Measurements from ENCODE around the gene TRIM14. TPM values are rescaled to one million over a fixed set of nuclear protein-coding genes. Genes with fewer than 3 reads are reported as not detected.

TRIM14 gene
- total RNA-seq, 1 experiment from 2014 or later = 12.5 TPM

DNA sequence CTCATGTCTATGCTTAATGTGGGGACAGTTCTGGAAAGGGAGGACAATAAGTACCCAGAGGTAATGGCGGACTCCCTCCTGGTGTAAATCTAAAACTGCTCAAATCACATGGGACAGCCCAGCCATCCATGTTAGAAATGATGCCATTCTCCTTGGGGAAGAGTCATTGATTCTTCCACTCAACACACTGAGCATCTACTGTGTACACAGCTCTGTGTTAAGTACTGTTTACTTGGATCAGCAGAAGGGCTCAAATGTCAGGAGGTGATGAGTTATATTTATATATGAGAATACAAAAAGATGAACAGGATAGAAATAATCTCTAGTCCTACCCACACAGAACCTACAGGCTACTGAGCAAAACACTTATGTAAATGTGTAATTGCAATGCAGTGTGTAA, 94.3 kb downstream of the TRIM14 start:
- TF ChIP-seq, protein P1, sequence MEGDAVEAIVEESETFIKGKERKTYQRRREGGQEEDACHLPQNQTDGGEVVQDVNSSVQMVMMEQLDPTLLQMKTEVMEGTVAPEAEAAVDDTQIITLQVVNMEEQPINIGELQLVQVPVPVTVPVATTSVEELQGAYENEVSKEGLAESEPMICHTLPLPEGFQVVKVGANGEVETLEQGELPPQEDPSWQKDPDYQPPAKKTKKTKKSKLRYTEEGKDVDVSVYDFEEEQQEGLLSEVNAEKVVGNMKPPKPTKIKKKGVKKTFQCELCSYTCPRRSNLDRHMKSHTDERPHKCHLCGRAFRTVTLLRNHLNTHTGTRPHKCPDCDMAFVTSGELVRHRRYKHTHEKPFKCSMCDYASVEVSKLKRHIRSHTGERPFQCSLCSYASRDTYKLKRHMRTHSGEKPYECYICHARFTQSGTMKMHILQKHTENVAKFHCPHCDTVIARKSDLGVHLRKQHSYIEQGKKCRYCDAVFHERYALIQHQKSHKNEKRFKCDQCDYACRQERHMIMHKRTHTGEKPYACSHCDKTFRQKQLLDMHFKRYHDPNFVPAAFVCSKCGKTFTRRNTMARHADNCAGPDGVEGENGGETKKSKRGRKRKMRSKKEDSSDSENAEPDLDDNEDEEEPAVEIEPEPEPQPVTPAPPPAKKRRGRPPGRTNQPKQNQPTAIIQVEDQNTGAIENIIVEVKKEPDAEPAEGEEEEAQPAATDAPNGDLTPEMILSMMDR (conservative IDR thresholded peaks at IDR 0.05) = no peak
- Histone ChIP-seq H4K20me1 (ENCODE audit: control insufficient read depth, insufficient read depth, insufficient read length) (no peaks in the 10 kb centered on the region), H2BK12ac (ENCODE audit: insufficient read length, low read depth, low read length) (no peak overlapping the region), H3K4me1 (ENCODE audit: insufficient read depth, low read length) (no peaks in the 10 kb centered on the region), H3K79me1 (ENCODE audit: insufficient read depth, low read depth, low read length, poor library complexity, severe bottlenecking) (no peaks in the 10 kb centered on the region), H3K9me3 (ENCODE audit: control insufficient read depth, low read depth, low read length) (no peaks in the 10 kb centered on the region), H3T11ph (ENCODE audit: low read length) (no peak overlapping the region), H3K79me2 (ENCODE audit: insufficient read depth, low read length) (no peaks in the 10 kb centered on the region), H3K14ac (ENCODE audit: insufficient read depth, low read length) (no peak overlapping the region), H4K8ac (replicated peaks; ENCODE audit: insufficient read length, low read depth, low read length) (no peak overlapping the region), H3K23me2 (ENCODE audit: insufficient read length, low read depth, low read length, poor library complexity, severe bottlenecking) (no peaks in the 10 kb centered on the region), H3K27me3 (ENCODE audit: insufficient read depth, low read length) (no peaks in the 10 kb centered on the region), H2BK15ac (ENCODE audit: low read depth, low read length) (no peak overlapping the region), H2AFZ (ENCODE audit: low read length) (no peak overlapping the region), H4K91ac (ENCODE audit: insufficient read length, low read depth, low read length) (no peak overlapping the region), H3K9ac (ENCODE audit: extremely low read depth, insufficient read length, low read length) (no peak overlapping the region), H3K4me2 (ENCODE audit: insufficient read depth, insufficient read length, low read length) (no peak overlapping the region), H2BK20ac (ENCODE audit: low read depth, low read length, poor library complexity, severe bottlenecking) (no peak overlapping the region), H2AK5ac (ENCODE audit: insufficient read length, low read length) (no peak overlapping the region), H3K56ac (ENCODE audit: insufficient read length, low read depth, low read length) (no peak overlapping the region), H3K27ac (ENCODE audit: insufficient read length, low read depth, low read length) (no peak overlapping the region), H2BK120ac (ENCODE audit: low read depth, low read length, poor library complexity, severe bottlenecking) (no peak overlapping the region), H3K4ac (ENCODE audit: low read depth, low read length) (no peak overlapping the region), H3K23ac (ENCODE audit: insufficient read length, low read depth, low read length) (no peak overlapping the region), H3K18ac (ENCODE audit: insufficient read length, low read depth, low read length) (no peak overlapping the region), H2BK5ac (ENCODE audit: insufficient read length, low read length) (no peak overlapping the region), H4K5ac (ENCODE audit: insufficient read length, low read depth, low read length) (no peak overlapping the region)
- no peaks in the 10 kb centered on the region for H3K9me3 Mint-ChIP-seq
- H3K4me3 Mint-ChIP-seq = no peak overlapping the region
- no peak for DNase-seq
- WGBS (ENCODE audit: extremely low coverage, insufficient read length, low lambda C conversion rate) = no CpG with 5 or more reads among the region's 1 CpG
- H3K36me3 Mint-ChIP-seq (ENCODE audit: insufficient read depth in 1 of 3, low read depth in 3 of 3) = no peaks in the 10 kb centered on the region; a peak in 1 of 7 replicates
- H3K27me3 Mint-ChIP-seq (ENCODE audit: low read depth) = no peaks in the 10 kb centered on the region
- no peaks in the 10 kb centered on the region for H3K4me1 Mint-ChIP-seq
- H3K27ac Mint-ChIP-seq = peak overlapping the region in 1 of 3 experiments; percentile 2; a peak in 1 of 7 replicates
